Transverse colon (tissue), 4 donors: ENCODE results near the gene CEP104. TPM values are rescaled to one million over a fixed set of nuclear protein-coding genes. Genes with fewer than 3 reads are reported as not detected.
A peak's percentile ranks its signal among the peaks of the same experiment; 100 is the strongest.

Experiments used
- DNase-seq: peaks from one replicate; pipeline ENCODE4 v3.0.0-alpha.2; 2019
- H3K27ac ChIP-seq, 4 donors: fragments of 200-600 bp; sonication (generic); 2 replicates each; pipeline ENCODE4 v1.5.1; 2016 to 2018; ENCODE audit warnings: inconsistent platforms in 4 of 4
- H3K27me3 ChIP-seq: fragments of 200-600 bp; sonication (generic); 2 replicates; pipeline ENCODE4 v1.5.1; 2017; ENCODE audit warnings: inconsistent platforms
- H3K36me3 ChIP-seq, 4 donors: fragments of 200-600 bp; sonication (generic); 2 replicates each; pipeline ENCODE4 v1.5.1; 2017 to 2019; ENCODE audit warnings: inconsistent platforms in 4 of 4
- H3K4me1 ChIP-seq, 4 donors: fragments of 200-600 bp; sonication (generic); 2 replicates each; pipeline ENCODE4 v1.5.1; 2017 to 2020; ENCODE audit warnings: inconsistent platforms in 4 of 4
- H3K4me3 ChIP-seq, 4 donors: fragments of 200-600 bp; sonication (generic); 1 replicate in 1 of 4; 2 replicates in 3 of 4; pipeline versions ENCODE4 v1.5.1 to v1.6.1; 2017 to 2019; ENCODE audit warnings: inconsistent platforms in 4 of 4
- H3K9me3 ChIP-seq, 2 donors: fragments of 200-600 bp; sonication (generic); 2 replicates each; pipeline ENCODE4 v1.5.1; 2017 to 2019; ENCODE audit warnings: inconsistent platforms in 2 of 2
- CTCF ChIP-seq, 5 experiments: fragments of 200-600 bp in 3 of 5; fragments of 450-650 bp in 2 of 5; sonication (generic) in 3 of 5; IDR thresholded peaks; 1 replicate in 2 of 5; 2 replicates in 3 of 5; pipeline ENCODE4 v1.5.1; 2016 to 2017; ENCODE audit warnings: antibody characterized with exemption in 5 of 5, inconsistent platforms in 3 of 5, mild to moderate bottlenecking in 2 of 5, moderate library complexity in 1 of 5
- EP300 ChIP-seq: sonication (generic); formaldehyde crosslinking; IDR thresholded peaks from one replicate; pipeline ENCODE4 v1.6.1; 2017; ENCODE audit warnings: antibody characterized with exemption, low read depth
- POLR2A ChIP-seq: fragments of 450-650 bp; IDR thresholded peaks from one replicate; pipeline ENCODE4 v1.6.1; 2016; ENCODE audit warnings: antibody characterized with exemption, mild to moderate bottlenecking, moderate library complexity
- POLR2AphosphoS5 ChIP-seq, 3 donors: sonication (generic); formaldehyde crosslinking; IDR thresholded peaks; one replicate each; pipeline ENCODE4 v1.6.1; 2016; ENCODE audit warnings: antibody characterized with exemption in 3 of 3
- WGBS, 2 donors: methylation state at CpG; one replicate each; pipeline ENCODE4 v1.1.5; 2018; ENCODE audit warnings: low coverage in 1 of 2; 5-methylcytosine and 5-hydroxymethylcytosine counted together
- in situ Hi-C, 4 donors: fragments of 200-750 bp; cut with MboI; loops; one replicate each; pipeline versions ENCODE4 v1.15.0 to v1.15.1; 2017; ENCODE audit warnings: low sequenced_read_pairs in 3 of 4, low pct_ligation_motif_present in 1 of 4, low pct_unique_long_range_greater_than_20kb in 1 of 4
- intact Hi-C: fragments of 100-400 bp; cut with DNase I; formaldehyde crosslinking; loops from one replicate; pipeline ENCODE4 v1.15.1; 2023; ENCODE audit warnings: low total_unique reads
- total RNA-seq, 4 donors: library from RNA; depleted of rRNA; stranded (reverse); fragments of >200 nt; gene quantifications; one replicate each; pipeline ENCODE4 v1.1.0, GENCODE V29; 2016

CEP104 gene
- total RNA-seq, 4 donors from 2014 or later, result 34.4 to 57.7 (median 43.5) TPM

DNA sequence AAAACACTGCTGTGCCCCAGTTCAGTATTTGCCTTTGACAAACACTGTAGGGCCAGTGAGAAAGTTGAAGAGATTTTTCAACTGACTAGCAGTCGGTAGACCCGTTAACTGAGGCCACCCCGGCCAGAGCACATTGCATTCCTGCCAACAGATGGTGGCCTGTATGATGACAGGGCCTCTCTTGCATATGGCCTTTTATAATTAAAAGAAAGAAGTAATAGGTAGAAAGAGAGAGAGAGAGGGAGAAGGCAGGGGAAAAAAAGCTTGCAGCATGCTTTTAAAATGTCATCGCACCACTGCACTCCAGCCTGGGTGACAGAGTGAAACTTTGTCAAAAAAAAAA, 47.8 kb upstream of the CEP104 start:
- in situ Hi-C loops (no loop called here), intact Hi-C loops (no loop called here)
- no peaks in the 10 kb centered on the region for H3K27me3 ChIP-seq
- H3K36me3 ChIP-seq, result no peaks in the 10 kb centered on the region
- no peak for DNase-seq
- WGBS, 2 donors, result 82 to 88% methylated on average over 1 to 4 of the region's 4 CpGs
- no peak overlapping the region for H3K4me3 ChIP-seq
- no peak for TF ChIP-seq CTCF (IDR thresholded peaks at IDR 0.05)
- no peak for TF ChIP-seq POLR2AphosphoS5 (IDR thresholded peaks at IDR 0.05)
- TF ChIP-seq EP300, result no peak
- TF ChIP-seq POLR2A, result no peak
- H3K9me3 ChIP-seq, result no peaks in the 10 kb centered on the region
- H3K4me1 ChIP-seq, result peaks cover 0 to 19% (median 12%) of the 10 kb centered on the region in 4 donors
- no peak overlapping the region for H3K27ac ChIP-seq

- Histone ChIP-seq H3K36me3 (no peaks in the 10 kb centered on the region), H3K4me1 (peaks cover 3 to 22% (median 16%) of the 10 kb centered on the region in 4 donors), H3K4me3 (no peak overlapping the region), H3K27ac (no peak overlapping the region), H3K9me3 (no peaks in the 10 kb centered on the region), H3K27me3 (no peaks in the 10 kb centered on the region)
- TF ChIP-seq EP300, result no peak
- TF ChIP-seq CTCF (IDR thresholded peaks at IDR 0.05), result no peak
- TF ChIP-seq POLR2AphosphoS5 (IDR thresholded peaks at IDR 0.05), result no peak
- no peak for TF ChIP-seq POLR2A
- intact Hi-C loops, result no loop called here
- WGBS, 2 donors, result 84 to 85% methylated on average over 4 to 24 of the region's 24 CpGs
- no peak for DNase-seq
- in situ Hi-C loops, result no loop called here
Measured at GRCh38 chr1:3904006-3904842, 47.2 kb upstream of the CEP104 start.

DNA sequence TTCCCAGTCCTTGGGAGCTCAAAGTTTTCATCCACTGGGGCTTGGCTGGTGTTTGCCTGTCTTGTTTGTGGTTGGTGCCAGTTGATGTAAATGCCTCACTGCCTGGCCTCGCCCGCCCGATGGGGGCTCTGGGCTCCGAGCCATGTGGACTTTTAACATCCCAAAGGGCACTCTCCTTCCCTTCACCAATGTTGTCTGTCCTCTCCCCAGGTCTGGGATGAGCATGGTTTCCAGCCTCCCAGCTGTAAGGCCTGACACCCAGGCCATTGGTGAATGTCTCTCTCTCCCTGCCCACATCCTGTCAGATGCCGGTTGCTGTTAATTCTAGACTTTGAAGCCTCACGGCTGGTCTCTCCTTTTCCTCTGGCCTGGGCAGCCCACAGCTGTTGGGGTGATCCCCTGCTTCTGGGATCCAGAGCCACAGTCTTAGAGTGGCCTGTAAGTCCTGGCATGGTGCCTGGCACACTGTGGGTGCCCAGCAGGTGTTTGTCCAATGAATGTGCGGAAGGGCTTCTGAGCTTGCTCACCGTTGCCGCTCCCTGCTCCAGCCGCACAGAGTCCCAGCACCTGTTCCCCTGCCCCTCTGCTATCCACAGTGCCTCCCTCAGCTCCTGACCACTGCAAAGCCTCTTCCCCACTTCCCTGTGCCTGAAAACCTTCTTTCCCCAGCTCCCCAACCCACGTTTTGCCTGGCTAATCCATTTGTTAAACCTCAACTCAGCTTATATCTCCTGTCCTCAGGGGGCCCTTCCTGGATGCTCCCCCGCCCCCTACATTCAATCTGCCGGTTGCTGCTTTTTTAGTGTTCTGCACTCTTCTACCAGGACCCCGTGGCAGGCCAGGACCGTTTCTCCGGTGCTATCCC, 46.4 kb upstream of the CEP104 start:
- no peak for TF ChIP-seq CTCF (IDR thresholded peaks at IDR 0.05)
- no peak for TF ChIP-seq EP300
- no peak for TF ChIP-seq POLR2AphosphoS5 (IDR thresholded peaks at IDR 0.05)
- TF ChIP-seq POLR2A, result no peak
- Histone ChIP-seq H3K27ac (peak overlapping the region in 2 of 4 donors; percentile 11), H3K27me3 (no peaks in the 10 kb centered on the region), H3K4me1 (peaks cover 7 to 28% (median 19%) of the 10 kb centered on the region in 4 donors), H3K9me3 (peaks cover 0 to 3% of the 10 kb centered on the region in 2 donors), H3K4me3 (no peak overlapping the region), H3K36me3 (no peaks in the 10 kb centered on the region)
- in situ Hi-C loops (no loop called here), intact Hi-C loops (no loop called here)
- DNase-seq, result peak; percentile 40
- 50 to 55% methylated on average over 5 to 16 of the region's 16 CpGs for WGBS, 2 donors

- Histone ChIP-seq H3K9me3 (peaks cover 0 to 10% of the 10 kb centered on the region in 2 donors), H3K36me3 (no peaks in the 10 kb centered on the region), H3K4me1 (peaks cover 7 to 28% (median 19%) of the 10 kb centered on the region in 4 donors), H3K4me3 (no peak overlapping the region), H3K27me3 (no peaks in the 10 kb centered on the region), H3K27ac (no peak overlapping the region)
- no peak for DNase-seq
- TF ChIP-seq EP300, result no peak
- TF ChIP-seq POLR2A, result no peak
- no peak for TF ChIP-seq POLR2AphosphoS5 (IDR thresholded peaks at IDR 0.05)
- no peak for TF ChIP-seq CTCF (IDR thresholded peaks at IDR 0.05)
- 49 to 65% methylated on average over 10 of the region's 10 CpGs for WGBS, 2 donors
- intact Hi-C loops (no loop called here), in situ Hi-C loops (no loop called here)
Measured at GRCh38 chr1:3902571-3903091, 45.6 kb upstream of the CEP104 start.
